C4-2B (cell line): ENCODE data around the gene NOX5.

Experiments used
- H3K27ac ChIP-seq: fragments of 450-650 bp; 2 replicates; pipeline ENCODE4 v1.5.1; 2017
- ZFX ChIP-seq: fragments of 450-650 bp; IDR thresholded peaks from 2 replicates; pipeline ENCODE4 v1.6.1; 2017
- TF ChIP-seq, protein P1 (sequence below): fragments of 450-650 bp; conservative IDR thresholded peaks from 2 replicates; pipeline ENCODE4 v1.5.1; 2017; ENCODE audit warnings: mild to moderate bottlenecking

Gene NOX5

DNA sequence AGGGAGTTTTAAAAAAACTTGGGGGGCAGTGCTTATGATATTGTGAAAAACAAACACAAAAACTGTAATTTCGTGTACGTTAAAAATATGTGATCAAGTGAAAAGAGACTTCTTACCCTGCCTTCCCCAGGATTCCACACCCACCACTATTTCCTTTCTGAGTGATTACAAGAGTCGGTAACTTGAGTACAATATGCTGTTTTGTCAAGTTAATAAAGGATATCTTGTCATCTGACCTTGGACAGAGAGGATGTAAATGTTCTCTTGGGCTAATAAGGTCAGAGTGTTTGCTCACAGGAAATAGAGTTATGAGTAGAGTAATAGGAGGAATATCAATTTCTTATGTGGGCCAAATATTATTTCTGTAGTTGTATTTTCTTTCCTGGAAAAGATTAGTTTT, 68.1 kb downstream of the NOX5 start:
- no peak overlapping the region for H3K27ac ChIP-seq
- TF ChIP-seq, protein P1, sequence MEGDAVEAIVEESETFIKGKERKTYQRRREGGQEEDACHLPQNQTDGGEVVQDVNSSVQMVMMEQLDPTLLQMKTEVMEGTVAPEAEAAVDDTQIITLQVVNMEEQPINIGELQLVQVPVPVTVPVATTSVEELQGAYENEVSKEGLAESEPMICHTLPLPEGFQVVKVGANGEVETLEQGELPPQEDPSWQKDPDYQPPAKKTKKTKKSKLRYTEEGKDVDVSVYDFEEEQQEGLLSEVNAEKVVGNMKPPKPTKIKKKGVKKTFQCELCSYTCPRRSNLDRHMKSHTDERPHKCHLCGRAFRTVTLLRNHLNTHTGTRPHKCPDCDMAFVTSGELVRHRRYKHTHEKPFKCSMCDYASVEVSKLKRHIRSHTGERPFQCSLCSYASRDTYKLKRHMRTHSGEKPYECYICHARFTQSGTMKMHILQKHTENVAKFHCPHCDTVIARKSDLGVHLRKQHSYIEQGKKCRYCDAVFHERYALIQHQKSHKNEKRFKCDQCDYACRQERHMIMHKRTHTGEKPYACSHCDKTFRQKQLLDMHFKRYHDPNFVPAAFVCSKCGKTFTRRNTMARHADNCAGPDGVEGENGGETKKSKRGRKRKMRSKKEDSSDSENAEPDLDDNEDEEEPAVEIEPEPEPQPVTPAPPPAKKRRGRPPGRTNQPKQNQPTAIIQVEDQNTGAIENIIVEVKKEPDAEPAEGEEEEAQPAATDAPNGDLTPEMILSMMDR, result no peak
- no peak for TF ChIP-seq ZFX

GRCh38 chr15:69084404-69085030, 70.0 kb downstream of the NOX5 start:
- no peak for TF ChIP-seq ZFX
- TF ChIP-seq, protein P1, result no peak
- no peak overlapping the region for H3K27ac ChIP-seq

DNA sequence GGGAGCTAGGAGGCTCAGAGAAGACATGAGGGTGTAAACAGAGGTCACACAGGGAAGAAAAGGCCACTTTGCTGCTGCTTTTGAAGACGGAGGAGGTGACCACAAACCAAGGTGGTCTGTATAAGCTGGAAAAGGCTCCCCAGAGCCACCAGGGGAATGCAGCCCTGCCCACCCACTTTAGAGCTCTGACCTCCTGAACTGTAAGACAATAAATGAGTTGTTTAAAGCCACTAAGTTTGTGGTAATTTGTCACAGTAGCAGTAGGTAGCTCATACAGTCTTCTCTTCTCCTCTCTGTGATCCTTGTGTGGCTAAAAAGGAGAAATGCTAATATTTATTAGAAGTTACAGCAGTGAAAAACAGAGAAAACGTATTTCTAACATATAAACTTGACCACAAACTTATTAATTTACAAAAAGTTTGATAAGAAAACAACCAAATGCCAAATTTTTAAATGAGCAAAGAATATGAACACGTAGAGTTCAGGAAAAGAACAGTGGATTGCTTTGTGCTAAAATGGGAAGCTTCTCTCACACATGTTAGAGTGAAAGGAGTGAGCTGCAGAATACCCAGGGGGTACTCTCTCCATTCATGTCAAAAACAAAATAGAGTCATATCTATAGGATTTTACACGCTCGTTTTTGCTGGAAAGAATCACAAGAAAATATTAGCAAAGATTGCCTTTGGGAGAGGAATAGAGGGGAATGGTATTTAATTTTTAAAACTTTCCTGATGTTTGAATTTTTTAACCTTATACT, 71.0 kb downstream of the NOX5 start:
- TF ChIP-seq ZFX, result no peak
- TF ChIP-seq, protein P1, result no peak
- H3K27ac ChIP-seq, result no peak overlapping the region

DNA sequence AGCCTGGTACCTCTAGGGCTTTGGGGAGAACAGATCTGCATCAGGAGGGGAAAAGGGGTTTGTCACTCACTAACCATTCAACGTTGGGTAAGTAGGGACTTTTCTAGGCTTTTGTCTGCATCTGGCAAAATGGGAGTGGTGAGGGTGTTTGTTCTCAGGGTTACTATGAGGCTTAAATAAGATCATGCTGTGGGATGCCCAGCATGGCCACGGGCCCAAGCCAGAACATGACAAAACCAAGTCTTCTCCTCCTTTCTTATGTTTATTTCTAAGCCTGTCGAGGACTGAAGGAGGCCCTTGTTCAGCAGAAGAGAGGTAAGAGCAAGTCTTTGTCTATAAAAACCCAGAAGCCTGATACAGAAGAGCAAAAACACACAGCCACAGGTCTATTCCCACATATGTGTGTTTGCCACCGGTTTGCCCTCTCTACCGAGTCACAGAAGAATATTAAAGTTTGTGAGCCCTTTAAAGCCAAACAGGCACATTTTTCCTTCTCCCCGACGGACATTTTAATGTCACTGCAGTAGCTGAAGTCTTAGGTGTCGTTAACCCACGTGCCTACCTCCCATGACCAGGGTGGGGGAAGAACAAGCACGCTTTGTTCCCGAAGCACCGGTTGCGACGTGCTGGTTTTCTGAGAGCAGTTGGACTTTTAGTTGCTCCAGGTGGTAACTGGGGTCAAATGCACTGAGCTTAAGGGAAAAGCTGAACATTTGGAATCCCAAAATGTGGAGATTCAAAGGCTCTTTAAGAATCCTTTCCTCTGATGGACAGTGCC, 72.1 kb downstream of the NOX5 start:
- H3K27ac ChIP-seq, result no peak overlapping the region
- TF ChIP-seq ZFX, result no peak
- TF ChIP-seq, protein P1, result no peak

DNA sequence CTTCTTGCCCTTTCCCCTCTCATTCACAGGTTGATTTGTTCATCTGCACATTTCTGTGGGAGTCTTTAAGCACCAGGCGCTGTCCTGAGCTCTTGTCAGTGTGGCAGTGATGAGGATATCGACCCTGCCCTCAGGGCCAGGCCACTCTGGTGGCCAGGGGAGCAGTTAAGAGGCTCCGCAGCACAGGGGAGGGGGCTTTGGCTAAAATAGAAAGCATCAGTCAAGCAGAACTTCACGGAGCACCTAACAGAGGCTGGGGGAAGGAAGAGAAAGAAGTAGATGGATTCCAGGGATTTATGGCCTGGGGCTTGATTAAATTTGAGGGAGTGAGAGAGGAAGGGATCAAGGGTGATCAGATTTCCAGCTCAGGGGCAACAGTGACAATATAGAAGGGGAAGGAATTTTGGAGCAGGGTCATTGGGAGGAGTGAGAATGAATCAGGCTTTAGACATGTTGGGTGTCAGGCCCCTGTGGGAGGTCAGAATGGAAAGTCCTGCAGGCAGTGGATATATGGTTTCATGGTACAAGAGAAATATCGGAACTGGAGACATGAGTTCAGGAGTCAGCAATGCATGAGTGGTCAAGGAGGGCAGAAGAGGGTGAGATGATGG, 73.0 kb downstream of the NOX5 start:
- no peak overlapping the region for H3K27ac ChIP-seq
- TF ChIP-seq ZFX, result no peak
- TF ChIP-seq, protein P1, result no peak

GRCh38 chr15:69088300-69088965, 73.9 kb downstream of the NOX5 start:
- no peak for TF ChIP-seq ZFX
- TF ChIP-seq, protein P1, result no peak
- H3K27ac ChIP-seq, result no peak overlapping the region
